Effector memory CD4-positive, alpha-beta T cell (primary cell): ENCODE data around the gene NMT2.
A peak's percentile ranks its signal among the peaks of the same experiment; 100 is the strongest.

Experiments
- DNase-seq, 3 donors: peaks; one replicate each; pipeline ENCODE4 v3.0.0-alpha.2; 2020
- H3K27ac ChIP-seq: 2 replicates; pipeline ENCODE4 v1.7.0; 2013; ENCODE audit warnings: mild to moderate bottlenecking, low read length, moderate library complexity; ENCODE audit not compliant: insufficient read depth, poor library complexity, severe bottlenecking
- H3K27me3 ChIP-seq: replicated peaks from 2 replicates; pipeline ENCODE4 v1.7.0; 2013; ENCODE audit warnings: mild to moderate bottlenecking, low read length; ENCODE audit not compliant: insufficient read depth, control insufficient read depth, poor library complexity, severe bottlenecking
- H3K36me3 ChIP-seq: 2 replicates; pipeline ENCODE4 v1.7.0; 2013; ENCODE audit warnings: mild to moderate bottlenecking, low read length, moderate library complexity; ENCODE audit not compliant: control insufficient read depth, insufficient read depth
- H3K4me1 ChIP-seq: 2 replicates; pipeline ENCODE4 v1.7.0; 2013; ENCODE audit warnings: low read length, mild to moderate bottlenecking; ENCODE audit not compliant: control insufficient read depth, insufficient read depth, poor library complexity, severe bottlenecking
- H3K4me3 ChIP-seq: 2 replicates; pipeline ENCODE4 v1.7.0; 2013; ENCODE audit warnings: low read length, low read depth, mild to moderate bottlenecking; ENCODE audit not compliant: insufficient read depth, poor library complexity, severe bottlenecking
- H3K9me3 ChIP-seq: 2 replicates; pipeline ENCODE4 v1.7.0; 2013; ENCODE audit warnings: mild to moderate bottlenecking, low read length, moderate library complexity; ENCODE audit not compliant: control insufficient read depth

The NMT2 gene

DNA sequence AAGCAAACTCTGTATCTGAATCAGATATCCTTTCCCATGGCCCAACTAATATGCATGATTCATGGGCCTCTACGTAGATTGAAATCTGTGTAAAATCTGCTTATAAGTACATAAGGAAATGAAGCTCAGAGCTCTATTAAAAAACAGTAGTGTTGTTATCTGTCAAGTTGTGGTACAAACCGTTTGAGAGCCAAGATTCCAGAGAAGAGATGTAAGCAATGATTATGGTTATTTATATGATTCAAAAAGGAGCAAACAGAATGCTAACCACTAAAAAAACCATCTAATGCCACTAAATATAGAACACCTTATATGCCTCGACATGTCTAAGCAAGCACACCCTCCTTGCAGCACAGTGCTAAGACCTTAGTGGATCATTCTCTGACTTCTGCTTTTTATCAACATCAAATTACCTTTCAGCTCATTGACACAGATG is 44.7 kb downstream of the NMT2 start:
- H3K9me3 ChIP-seq = no peaks in the 10 kb centered on the region
- no peak overlapping the region for H3K27ac ChIP-seq
- peaks cover 29% of the 10 kb centered on the region for H3K36me3 ChIP-seq
- no peak for DNase-seq
- H3K4me3 ChIP-seq = no peak overlapping the region
- no peaks in the 10 kb centered on the region for H3K27me3 ChIP-seq
- no peaks in the 10 kb centered on the region for H3K4me1 ChIP-seq

DNA sequence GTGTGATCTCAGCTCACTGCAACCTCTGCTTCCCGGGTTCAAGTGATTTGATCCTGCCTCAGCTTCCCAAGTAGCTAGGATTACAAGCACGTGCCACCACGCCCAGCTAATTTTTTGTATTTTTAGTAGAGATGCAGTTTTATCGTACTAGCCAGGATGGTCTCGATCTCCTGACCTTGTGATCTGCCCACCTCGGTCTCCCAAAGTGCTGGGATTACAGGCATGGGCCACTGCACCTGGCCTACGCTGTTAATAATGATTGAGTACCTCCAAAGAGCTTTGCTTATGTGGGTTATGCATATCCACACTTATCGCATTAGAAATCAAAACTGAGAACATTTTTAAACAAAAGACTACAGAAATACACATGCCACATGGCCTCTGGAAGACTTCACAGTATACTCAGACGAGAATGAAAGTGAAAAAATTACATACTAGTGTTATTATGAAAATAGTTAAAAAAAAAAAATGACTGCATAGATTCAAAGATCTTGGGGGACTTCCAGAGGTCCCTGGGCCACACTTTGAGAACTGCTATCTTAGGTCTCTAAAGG is 45.9 kb downstream of the NMT2 start:
- no peaks in the 10 kb centered on the region for H3K9me3 ChIP-seq
- no peak for DNase-seq
- H3K4me1 ChIP-seq = no peaks in the 10 kb centered on the region
- H3K4me3 ChIP-seq = no peak overlapping the region
- no peak overlapping the region for H3K27ac ChIP-seq
- H3K27me3 ChIP-seq = no peaks in the 10 kb centered on the region
- peaks cover 27% of the 10 kb centered on the region for H3K36me3 ChIP-seq

DNA sequence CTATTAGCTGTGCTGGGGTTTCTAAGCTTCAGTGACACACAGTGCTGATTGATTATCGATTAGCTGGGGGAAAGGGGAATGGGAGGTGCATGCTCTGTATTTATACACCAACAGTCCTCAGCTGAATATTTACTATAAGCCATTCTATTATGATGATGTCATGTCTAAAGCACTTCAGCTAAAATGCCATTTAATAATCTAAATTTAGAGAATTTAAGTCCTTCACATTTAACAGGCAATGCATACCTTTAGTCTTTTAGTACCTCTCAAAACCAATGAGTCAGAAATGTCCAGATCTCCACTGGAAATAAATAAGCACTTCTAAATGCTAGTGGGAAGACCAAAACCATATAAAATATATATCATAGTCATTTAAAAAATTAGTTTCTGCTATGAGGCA is 46.8 kb downstream of the NMT2 start:
- H3K36me3 ChIP-seq = peaks cover 26% of the 10 kb centered on the region
- H3K4me3 ChIP-seq = no peak overlapping the region
- no peak for DNase-seq
- no peaks in the 10 kb centered on the region for H3K27me3 ChIP-seq
- H3K27ac ChIP-seq = no peak overlapping the region
- H3K9me3 ChIP-seq = no peaks in the 10 kb centered on the region
- no peaks in the 10 kb centered on the region for H3K4me1 ChIP-seq

DNA sequence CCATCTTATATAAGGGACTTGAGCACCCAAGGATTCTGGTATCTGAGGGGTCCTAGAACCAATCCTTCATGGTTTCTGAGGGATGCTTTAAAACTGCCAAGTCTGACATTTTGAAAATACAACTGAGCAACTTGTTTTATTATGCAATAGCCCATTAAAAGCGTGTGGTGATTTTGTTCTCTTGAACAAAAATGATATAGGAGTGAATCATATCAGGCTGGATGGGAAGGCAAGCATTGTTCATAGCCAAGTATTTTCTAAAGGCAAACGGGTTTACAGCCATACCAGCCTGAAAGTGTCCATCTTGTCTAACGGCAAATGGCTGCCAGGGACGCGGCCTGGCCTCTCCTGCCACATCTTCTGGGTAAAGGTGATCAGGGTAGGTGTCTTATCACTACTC is 48.0 kb downstream of the NMT2 start:
- H3K27ac ChIP-seq = no peak overlapping the region
- DNase-seq = no peak
- no peaks in the 10 kb centered on the region for H3K9me3 ChIP-seq
- no peaks in the 10 kb centered on the region for H3K27me3 ChIP-seq
- H3K36me3 ChIP-seq = peaks cover 17% of the 10 kb centered on the region
- H3K4me3 ChIP-seq = no peak overlapping the region
- H3K4me1 ChIP-seq = no peaks in the 10 kb centered on the region

DNA sequence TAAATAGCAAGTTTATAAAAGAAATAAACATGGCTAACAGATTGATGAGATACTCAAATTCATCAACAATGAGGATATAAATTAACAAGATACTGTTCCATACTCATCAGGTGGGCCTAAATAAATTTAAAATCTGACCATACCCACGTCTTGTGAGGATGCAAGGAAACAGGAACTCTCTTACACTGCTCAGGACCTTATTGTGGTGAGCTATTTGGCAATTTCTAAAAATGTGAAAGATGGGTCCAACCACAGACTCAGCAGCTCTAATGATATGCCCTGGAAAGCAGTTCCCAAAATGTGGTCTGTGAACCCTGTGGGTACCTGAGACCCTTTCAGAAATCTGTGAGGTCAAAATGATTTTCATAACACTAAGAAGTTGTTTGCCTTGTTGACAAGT is 49.9 kb downstream of the NMT2 start:
- H3K4me1 ChIP-seq = no peaks in the 10 kb centered on the region
- no peaks in the 10 kb centered on the region for H3K27me3 ChIP-seq
- H3K36me3 ChIP-seq = peaks cover 20% of the 10 kb centered on the region
- no peaks in the 10 kb centered on the region for H3K9me3 ChIP-seq
- no peak overlapping the region for H3K4me3 ChIP-seq
- DNase-seq = no peak
- no peak overlapping the region for H3K27ac ChIP-seq

DNA sequence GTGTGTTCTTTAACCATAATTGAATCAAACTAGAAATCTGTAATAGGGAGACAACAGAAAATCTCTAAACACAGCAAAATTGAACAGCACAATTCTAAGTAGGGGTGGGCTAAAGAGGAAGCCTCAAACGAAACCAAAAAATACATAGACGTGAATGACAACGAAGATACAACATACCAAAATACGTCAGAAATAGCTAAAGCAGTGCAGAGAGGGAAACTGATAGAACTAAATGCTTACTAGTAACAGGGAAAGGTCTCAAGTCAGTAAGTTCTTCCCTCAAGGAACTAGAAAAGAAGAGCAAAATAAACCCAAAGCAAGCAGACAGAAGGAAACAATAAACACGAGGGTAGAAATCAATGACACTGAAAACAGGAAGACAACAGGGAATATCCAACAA is 52.3 kb downstream of the NMT2 start:
- Histone ChIP-seq H3K4me1 (no peaks in the 10 kb centered on the region), H3K27me3 (no peaks in the 10 kb centered on the region), H3K27ac (no peak overlapping the region), H3K36me3 (peaks cover 23% of the 10 kb centered on the region), H3K9me3 (no peaks in the 10 kb centered on the region), H3K4me3 (no peak overlapping the region)
- DNase-seq = no peak

DNA sequence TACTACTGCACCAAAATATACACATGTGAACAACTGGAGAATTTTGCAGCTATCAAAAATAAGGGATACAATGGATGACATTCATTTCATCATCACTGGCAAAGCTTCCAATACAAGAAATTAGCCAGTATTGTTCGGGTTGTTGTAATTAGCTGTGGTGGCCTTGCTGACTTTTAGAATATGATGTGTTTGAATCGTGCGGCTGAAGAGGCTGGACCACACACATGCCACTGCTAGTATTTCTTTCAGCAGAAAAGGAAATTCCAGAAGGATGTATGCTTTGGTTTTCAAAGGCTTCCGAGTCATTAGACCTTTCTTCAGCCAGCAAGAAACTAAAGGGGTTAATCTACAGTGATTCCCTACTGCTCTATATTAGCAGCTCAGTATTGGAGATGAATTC is 54.7 kb downstream of the NMT2 start:
- Histone ChIP-seq H3K36me3 (peaks cover 26% of the 10 kb centered on the region), H3K27ac (no peak overlapping the region), H3K27me3 (no peaks in the 10 kb centered on the region), H3K4me1 (no peaks in the 10 kb centered on the region), H3K4me3 (no peak overlapping the region), H3K9me3 (no peaks in the 10 kb centered on the region)
- no peak for DNase-seq

DNA sequence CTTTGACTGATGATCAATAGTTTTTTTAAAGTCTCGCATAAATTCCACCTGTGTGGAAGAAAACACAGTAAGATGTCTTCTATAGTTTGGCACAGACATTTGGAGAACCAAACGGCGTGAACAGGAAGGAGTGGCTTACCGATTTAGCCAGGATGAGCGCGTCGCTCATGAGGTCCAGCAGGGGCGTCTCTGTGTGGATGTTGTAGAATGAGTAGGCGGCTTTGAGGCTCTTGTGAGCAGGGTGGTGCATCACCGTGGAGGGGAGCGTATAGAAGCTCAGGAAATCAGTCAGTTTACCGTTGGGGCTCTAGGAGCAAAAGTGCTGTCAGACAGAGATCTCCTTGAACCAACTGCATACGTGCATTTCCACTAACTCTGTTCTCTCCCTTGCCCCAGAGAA is 55.8 kb downstream of the NMT2 start:
- H3K36me3 ChIP-seq = peaks cover 25% of the 10 kb centered on the region
- no peak overlapping the region for H3K4me3 ChIP-seq
- no peaks in the 10 kb centered on the region for H3K9me3 ChIP-seq
- no peaks in the 10 kb centered on the region for H3K27me3 ChIP-seq
- H3K27ac ChIP-seq = no peak overlapping the region
- H3K4me1 ChIP-seq = no peaks in the 10 kb centered on the region
- no peak for DNase-seq

DNA sequence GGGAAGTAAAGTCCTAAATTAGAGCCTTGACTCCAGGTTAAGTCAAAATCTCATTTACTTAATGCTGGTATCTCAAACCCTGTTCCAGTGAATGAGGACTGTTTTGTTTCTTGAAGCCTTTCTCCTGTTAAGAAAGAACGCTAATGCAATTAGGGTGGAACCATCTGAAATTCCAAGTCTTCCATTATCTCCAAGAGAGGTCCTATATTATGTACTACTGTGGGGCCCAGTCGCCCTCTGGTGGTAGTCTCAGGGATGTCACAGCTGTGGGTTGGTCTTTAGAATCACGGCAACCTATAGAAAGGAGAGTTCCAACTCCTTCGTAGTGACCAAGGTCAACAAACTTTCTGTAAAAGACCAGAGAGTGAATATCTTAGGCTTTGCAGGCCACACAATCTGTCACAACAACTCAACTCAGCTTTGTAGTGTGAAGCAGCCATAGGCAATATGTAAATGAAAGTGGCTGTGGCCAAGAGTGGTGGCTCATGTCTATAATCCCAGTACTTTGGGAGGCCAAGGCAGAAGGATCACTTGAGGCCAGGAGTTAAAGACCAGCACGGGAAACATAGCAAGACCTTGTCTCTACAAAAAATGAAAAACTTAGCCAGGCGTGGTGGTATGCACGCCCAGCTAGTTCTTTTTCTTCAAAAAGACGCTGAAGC is 62.0 kb downstream of the NMT2 start:
- no peaks in the 10 kb centered on the region for H3K9me3 ChIP-seq
- H3K27me3 ChIP-seq = no peaks in the 10 kb centered on the region
- peak; percentile 39 to 55 (median 42) for DNase-seq
- no peak overlapping the region for H3K4me3 ChIP-seq
- H3K27ac ChIP-seq = peak overlapping the region; percentile 24
- peaks cover 55% of the 10 kb centered on the region for H3K36me3 ChIP-seq
- H3K4me1 ChIP-seq = no peaks in the 10 kb centered on the region

DNA sequence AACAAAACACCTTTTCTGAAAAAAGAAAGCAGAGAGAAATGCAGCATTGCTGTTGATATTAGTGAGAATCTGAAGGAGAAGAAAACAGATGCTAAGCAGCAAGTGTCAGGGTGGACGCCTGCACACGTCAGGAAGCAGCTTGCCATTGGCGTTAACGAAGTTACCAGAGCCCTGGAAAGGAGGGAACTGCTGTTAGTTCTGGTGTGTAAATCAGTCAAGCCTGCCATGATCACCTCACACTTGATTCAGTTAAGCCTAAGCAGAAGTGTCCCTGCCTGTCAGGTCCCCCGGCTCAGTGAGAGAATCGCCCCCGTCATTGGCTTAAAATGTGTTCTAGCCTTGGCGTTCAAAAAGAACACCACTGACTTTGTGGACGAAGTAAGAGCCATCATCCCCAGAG is 65.0 kb downstream of the NMT2 start:
- Histone ChIP-seq H3K4me3 (no peak overlapping the region), H3K27me3 (no peaks in the 10 kb centered on the region), H3K36me3 (peaks cover 45% of the 10 kb centered on the region), H3K9me3 (no peaks in the 10 kb centered on the region), H3K27ac (no peak overlapping the region), H3K4me1 (peaks cover 8% of the 10 kb centered on the region)
- no peak for DNase-seq
